Dermis microvascular lymphatic vessel endothelial cell (primary cell): ENCODE results near the gene TRERF1. TPM values are rescaled to one million over a fixed set of nuclear protein-coding genes. Genes with fewer than 3 reads are reported as not detected.

Experiments used
- DNase-seq, 2 donors: peaks; one replicate each; pipeline versions ENCODE4 v3.0.0 to v3.0.0-alpha.2; 2010; ENCODE audit warnings: low read depth in 2 of 2
- total RNA-seq: library from RNA; depleted of rRNA; stranded (reverse); fragments of >200 nt; gene quantifications from 2 replicates; pipeline ENCODE4 v1.2.1, GENCODE V29; 2014

TRERF1 gene
- total RNA-seq, 1 donor from 2014 or later: not detected

GRCh38 chr6:42394881-42395620, 56.7 kb downstream of the TRERF1 start:
- no peak for DNase-seq

- DNase-seq: no peak
These were observed 57.6 kb downstream of the TRERF1 start for GRCh38 chr6:42394151-42394550.

DNA sequence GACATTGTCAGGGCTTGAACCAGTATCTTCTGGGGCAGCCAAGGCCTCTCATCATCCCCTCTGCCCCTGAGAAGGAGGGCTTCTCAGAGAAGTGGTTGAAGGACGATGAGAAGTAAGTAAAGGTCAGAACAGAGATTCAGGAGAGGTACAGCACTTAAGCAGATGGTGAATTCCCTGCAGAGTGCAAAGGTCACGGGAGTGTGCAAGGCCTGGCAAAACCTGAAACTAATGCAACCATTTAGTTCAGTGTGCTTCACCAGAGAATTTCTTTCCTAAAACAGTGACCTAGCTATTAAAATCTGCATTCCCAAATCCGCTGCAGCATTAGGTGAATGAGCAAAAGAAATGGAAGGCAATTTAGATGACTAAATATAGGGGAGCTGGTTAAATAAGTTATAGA, 58.4 kb downstream of the TRERF1 start:
- DNase-seq: no peak

DNA sequence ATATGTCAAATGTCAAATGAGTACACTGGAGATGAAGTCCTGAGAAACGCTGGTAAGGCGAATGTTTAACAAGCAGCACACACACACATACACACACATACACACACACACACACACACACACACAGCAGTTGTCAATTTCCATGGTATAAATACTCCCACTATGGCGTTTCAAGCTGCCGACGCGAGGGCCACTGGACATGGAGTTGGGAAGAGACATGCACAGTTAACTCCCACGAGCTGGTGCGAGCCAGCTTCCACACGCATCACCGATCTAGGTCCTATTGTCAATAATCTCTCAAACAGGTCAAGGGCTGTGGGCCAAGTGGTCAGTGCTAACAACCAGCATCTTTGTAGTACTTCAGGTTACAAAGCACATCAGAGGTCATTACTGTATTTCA, 58.9 kb downstream of the TRERF1 start:
- DNase-seq: no peak

DNA sequence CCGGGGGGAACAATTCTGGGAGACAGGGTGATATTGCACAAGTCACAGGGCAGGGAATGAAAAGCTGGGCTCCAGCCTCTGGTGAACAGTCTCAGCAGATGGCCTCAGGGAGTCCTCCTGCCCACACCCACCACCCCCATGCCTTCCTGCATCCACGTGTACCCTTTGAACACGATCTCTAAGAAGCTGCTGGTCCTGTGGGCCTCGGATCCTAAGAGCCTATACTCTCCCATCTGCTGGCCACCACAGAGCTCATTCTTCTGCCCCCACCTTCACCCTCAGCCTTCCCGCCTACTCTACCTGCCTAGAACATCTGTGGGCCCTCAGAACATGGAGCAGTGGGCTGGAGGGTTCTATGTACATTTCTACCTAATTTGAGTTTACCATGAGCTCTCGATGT, 60.3 kb downstream of the TRERF1 start:
- DNase-seq: no peak

GRCh38 chr6:42390228-42390934, 61.3 kb downstream of the TRERF1 start:
- DNase-seq: no peak

DNA sequence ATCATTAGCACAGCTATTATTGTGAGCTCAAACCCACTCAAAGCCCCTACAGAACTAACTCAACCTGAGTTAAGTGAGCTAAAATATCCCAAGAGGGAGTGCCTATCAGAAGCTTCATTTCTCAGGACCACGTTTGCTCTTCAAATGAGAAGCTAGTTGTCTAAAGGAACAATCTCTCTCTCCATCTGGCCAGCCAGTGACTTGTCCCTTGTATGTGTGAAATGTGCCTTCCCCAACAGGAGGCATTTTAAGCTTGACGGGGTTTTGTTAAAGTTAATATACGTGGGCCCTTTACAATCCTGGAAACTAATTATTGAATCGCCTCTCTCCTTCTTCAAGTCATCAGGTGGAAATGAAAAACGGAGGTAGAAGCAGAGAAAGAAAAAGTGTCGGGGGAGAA, 62.0 kb downstream of the TRERF1 start:
- no peak for DNase-seq

- DNase-seq: no peak
These were observed 63.7 kb downstream of the TRERF1 start for GRCh38 chr6:42388046-42388445.

DNA sequence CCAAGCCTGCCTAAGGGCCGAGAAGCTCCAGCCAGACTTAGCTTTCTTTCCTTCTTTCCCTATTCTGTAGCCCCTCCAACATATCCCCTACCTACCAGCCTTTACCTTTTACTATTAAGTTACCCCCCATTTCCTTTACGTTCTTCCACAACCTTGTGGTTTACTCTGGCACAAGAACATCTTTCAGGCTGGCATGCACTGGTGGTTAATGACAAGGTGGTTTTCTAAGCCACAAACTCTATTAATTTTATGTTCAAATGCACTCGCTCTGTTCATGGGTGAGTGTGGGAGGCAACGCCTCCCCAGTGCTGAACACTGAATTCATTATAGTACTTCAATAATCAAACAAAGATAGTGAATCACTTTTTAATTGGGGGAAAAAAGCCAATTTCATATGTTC, 64.4 kb downstream of the TRERF1 start:
- DNase-seq: no peak

DNA sequence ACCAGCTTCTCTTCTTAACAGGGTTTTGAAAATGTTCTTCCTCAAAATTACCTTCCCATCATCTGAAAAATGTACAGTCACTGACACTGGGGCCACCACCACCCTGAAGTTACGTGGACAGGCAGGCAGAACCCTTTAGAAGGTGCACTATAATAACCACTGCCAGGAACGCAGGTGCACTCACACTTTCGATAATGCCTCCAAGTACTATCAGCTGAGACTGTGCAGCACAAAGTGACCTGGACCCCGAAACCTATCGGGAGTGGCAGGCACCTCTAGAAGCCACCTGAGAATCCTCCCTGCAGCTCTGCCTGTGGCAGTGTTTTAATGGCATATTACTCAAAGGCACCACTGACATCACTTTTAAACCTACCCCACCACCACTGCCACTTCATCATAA, 66.4 kb downstream of the TRERF1 start:
- DNase-seq: no peak

DNA sequence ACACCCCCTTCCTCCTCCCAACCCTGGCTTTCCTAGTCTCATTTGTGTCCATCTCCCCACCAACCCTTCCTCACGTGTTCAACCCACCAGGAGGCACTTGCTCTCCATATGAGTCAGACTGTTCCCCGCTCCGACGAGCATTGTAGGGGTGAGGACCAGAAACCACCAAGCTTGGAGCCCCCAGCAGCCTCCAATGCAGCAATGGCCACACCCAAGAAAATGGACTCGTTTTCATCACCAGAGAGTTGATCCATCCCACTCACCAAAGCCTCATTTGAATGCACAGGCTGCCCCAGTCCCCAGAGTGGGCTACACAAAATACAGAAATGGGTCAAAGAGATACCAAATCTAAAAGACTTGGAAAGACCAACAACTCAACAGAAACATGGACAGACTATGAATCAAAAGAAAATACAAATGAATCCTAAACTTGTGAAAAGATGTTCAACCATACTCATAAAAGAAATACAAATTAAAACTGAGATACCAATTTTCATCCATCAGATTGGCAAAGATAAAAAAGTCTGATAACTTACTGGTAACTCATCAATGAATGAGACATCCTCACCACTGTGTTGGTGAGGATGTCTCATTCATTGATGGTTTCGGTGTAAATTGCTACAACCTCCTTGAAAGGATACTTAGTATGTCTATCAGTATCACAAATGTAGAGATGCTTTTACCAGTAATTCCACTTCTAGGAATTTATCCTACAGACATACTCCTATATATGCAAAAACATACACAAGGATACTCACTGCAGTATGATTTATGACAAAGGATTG, 68.1 kb downstream of the TRERF1 start:
- DNase-seq: no peak

DNA sequence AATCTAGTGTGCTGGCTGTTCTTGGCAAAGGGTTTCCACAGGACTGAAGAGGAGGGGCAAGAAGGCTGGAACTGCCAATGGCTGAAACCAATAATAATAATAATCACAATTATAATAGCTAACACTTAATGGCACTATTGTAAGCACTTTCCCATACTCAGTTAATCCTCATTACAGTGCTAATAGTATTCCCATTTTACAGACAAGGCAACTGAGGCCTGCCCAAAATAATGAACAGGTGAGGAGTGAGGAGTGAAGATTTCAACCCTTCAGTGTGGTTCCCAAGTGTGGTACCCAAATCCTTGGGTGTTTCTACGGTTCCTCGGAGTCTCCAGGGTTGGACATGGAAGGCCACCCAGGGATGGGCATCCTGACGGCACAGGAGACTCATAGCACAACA, 69.9 kb downstream of the TRERF1 start:
- no peak for DNase-seq

- DNase-seq: no peak
These were observed 71.3 kb downstream of the TRERF1 start for GRCh38 chr6:42380228-42380979.

GRCh38 chr6:42378536-42378935, 73.2 kb downstream of the TRERF1 start:
- DNase-seq: no peak

DNA sequence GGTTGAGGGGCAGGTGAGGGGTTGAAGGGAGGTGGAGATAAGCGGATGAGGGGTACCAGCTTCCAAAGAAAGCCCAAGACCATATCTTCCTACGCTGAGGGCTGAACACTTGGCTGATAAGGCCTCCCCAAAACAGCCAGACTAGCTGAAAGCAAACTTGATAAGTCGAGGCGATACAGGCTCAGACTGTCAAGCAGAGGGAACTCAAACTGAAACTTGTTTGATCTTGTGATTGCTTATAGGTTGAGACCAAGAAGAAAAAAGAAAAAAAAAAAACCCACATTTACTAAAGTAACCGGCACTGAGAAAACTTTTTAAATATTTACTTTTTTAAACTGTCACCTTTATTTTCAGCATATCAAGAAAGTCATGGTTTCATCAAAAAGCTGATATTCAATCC, 73.6 kb downstream of the TRERF1 start:
- no peak for DNase-seq

DNA sequence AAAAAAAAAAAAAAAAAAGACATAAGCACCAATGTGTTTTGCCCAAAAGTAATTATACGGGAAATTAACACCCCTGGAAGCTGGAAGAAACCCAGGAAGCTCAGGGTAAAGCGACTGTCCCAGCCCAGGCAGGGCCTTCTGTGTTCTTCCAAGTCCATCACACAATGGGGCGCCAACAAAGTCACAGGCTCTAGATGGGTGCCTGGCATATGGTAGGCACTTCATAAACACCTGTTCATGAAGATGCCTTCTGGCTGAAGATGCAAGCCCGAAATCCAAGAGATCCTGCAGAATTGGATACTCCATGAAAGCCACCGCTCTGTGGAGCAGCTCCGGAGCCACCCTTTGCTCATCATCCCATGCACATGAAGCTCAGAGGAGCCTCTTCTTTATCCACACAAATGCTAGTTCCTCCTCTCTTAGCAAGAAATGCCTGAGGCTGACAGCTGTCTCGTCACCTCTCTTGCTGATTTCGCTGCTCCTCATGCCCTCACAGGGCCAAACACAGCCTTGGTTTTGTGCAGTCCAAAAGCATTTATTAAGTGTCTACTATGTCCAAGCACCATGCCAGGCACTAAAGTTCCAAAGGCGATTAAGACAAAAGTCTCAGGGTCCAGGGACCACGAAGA, 76.6 kb downstream of the TRERF1 start:
- no peak for DNase-seq

DNA sequence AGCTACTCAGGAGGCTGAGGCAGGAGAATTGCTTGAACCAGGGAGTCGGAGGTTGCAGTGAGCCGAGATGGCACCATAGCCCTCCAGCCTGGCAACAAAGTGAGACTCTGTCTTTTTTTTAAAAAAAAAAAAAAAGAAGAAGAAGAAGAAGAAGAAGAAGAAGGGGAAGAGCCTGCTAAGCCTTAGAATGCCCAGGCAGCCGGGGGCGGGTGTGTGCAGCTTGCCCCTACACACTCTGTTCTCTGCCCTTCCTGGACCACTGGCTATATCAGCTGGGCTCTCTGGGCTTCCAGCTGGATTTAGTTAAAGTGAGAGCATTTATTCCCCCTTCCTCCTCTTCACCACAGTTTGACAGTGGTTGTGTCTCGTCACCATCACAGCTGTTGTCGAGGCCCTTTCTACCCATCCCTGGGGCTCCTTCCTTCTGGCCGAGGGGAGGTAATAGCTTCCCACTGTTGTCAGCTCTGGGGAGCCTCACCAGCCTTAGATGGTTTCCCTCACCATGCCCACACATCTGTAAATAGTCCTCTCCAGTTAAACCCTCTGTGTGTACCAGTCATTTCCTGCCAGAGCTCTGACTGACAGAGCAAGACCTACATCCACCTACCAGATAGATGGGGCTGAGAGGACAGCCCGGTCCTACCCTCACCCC, 77.6 kb downstream of the TRERF1 start:
- DNase-seq: no peak

GRCh38 chr6:42372699-42373098, 79.0 kb downstream of the TRERF1 start:
- no peak for DNase-seq

- DNase-seq: no peak
These were observed 81.3 kb downstream of the TRERF1 start for GRCh38 chr6:42370323-42370985.

- DNase-seq: no peak
These were observed 82.2 kb downstream of the TRERF1 start for GRCh38 chr6:42369568-42369967.
